ENCODE results near the gene PHC2. TPM values are rescaled to one million over a fixed set of nuclear protein-coding genes. Genes with fewer than 3 reads are reported as not detected.

Gene PHC2
- total and polyA plus RNA-seq, 2 of the 13 experiments (the other 11 are each of a cell fraction or from before 2014, with no cell fraction given) = 52.5 to 84.9 TPM

- intact Hi-C loops (cut with micrococcal nuclease; ENCODE audit: unreplicated experiment) (no loop called here), in situ Hi-C loops (cut with HindIII; ENCODE audit: extremely low pct_ligation_motif_present, low pct_unique_long_range_greater_than_20kb) (loop anchor here (10.0 kb wide), 1 partner anchor 93 kb away; no protein-coding TSS in a partner anchor)
- no peak overlapping the region for H2AFZ ChIP-seq (ENCODE audit: low read length)
- peaks cover 1 to 8% of the 10 kb centered on the region in 2 experiments; a peak in 4 of 5 replicates for H3K27me3 ChIP-seq (ENCODE audit: control insufficient read depth in 1 of 2, insufficient read depth in 2 of 2, low read length in 2 of 2)
- WGBS (ENCODE audit: low lambda C conversion rate) = 78% methylated on average over 6 of the region's 12 CpGs
- no peaks in the 10 kb centered on the region for H3K79me2 ChIP-seq (ENCODE audit: insufficient read depth, low read length)
- 0 out of 2 replicates have a peak, but pooled peaks cover 3% of the 10 kb centered on the region for H4K20me1 ChIP-seq (ENCODE audit: insufficient read depth, low read length)
- H3K4me3 ChIP-seq (replicated peaks in 1 of 3; ENCODE audit: insufficient read depth in 1 of 3, low read depth in 2 of 3, low read length in 3 of 3) = no peak overlapping the region
- no peak overlapping the region for H3K9ac ChIP-seq (ENCODE audit: insufficient read depth, low read depth, low read length)
- no TSS peak for BruUV-seq (replicated peaks)
- H3K9me3 ChIP-seq (ENCODE audit: low read length) = no peaks in the 10 kb centered on the region
- no peak overlapping the region for H3K4me2 ChIP-seq (ENCODE audit: low read depth, low read length)
- peaks cover 10% of the 10 kb centered on the region; the same call in 1 of the 2 replicates for H3K4me1 ChIP-seq (ENCODE audit: insufficient read depth, low read length)
- no peaks in the 10 kb centered on the region for H3K36me3 ChIP-seq (replicated peaks in 1 of 2; ENCODE audit: control insufficient read depth in 1 of 2, insufficient read depth in 2 of 2, low read length in 2 of 2)
- DNase-seq (ENCODE audit: low spot score) = no peak
- H3K27ac ChIP-seq (ENCODE audit: extremely low read length, insufficient read depth, low read length) = no peak overlapping the region
- TF ChIP-seq ZBTB7B (CRISPR knock-in tag; IDR thresholded peaks at IDR 0.05) = no peak
- no peak for TF ChIP-seq HIVEP1 (CRISPR knock-in tag; IDR thresholded peaks at IDR 0.05)
- TF ChIP-seq ZNF772 (CRISPR knock-in tag; IDR thresholded peaks at IDR 0.05) = no peak
- no peak for TF ChIP-seq ZBTB49 (CRISPR knock-in tag; IDR thresholded peaks at IDR 0.05; ENCODE audit: borderline replicate concordance)
- no peak for TF ChIP-seq SP1 (IDR thresholded peaks at IDR 0.05)
- TF ChIP-seq SP1 (CRISPR knock-in tag; IDR thresholded peaks at IDR 0.05) = no peak
- no peak for TF ChIP-seq NFAT5 (CRISPR knock-in tag; IDR thresholded peaks at IDR 0.05)
- no peak for FAIRE-seq
- ATAC-seq = no peak
- ChIA-PET POLR2A (no interaction called here), CTCF (ENCODE audit: low intra/inter-chr PET ratio, low total read pairs) (no interaction called here)
Observed at GRCh38 chr1:33372162-33372561, 58.7 kb downstream of the PHC2 start.

Measured in HepG2 (cell line).